Left lung (tissue), 10 donors: ENCODE data around the gene CLSTN3. TPM values are rescaled to one million over a fixed set of nuclear protein-coding genes. Genes with fewer than 3 reads are reported as not detected.

ENCODE experiments used
- ATAC-seq: fragments of 200-7000 bp; cut with Tn5 transposase; one replicate; pipeline ENCODE4 v1.9.1; 2020; ENCODE audit warnings: moderate library complexity
- DNase-seq, 4 donors: peaks; one replicate each; pipeline ENCODE4 v3.0.0-alpha.2; 2013 to 2020
- H3K27ac ChIP-seq, 2 donors: fragments of 200-600 bp; sonication (generic) in 1 of 2; one replicate each; pipeline versions ENCODE4 v1.5.0 to v1.8.0; 2020 to 2021
- H3K27me3 ChIP-seq, 2 donors: fragments of 200-600 bp; sonication (generic) in 1 of 2; one replicate each; pipeline versions ENCODE4 v1.5.0 to v1.8.0; 2020 to 2021
- H3K36me3 ChIP-seq, 2 donors: fragments of 200-600 bp; sonication (generic) in 1 of 2; one replicate each; pipeline versions ENCODE4 v1.5.0 to v1.8.0; 2020 to 2021
- H3K4me1 ChIP-seq, 2 donors: fragments of 200-600 bp; one replicate each; pipeline ENCODE4 v1.8.0; 2021
- H3K4me3 ChIP-seq, 2 donors: fragments of 200-600 bp; sonication (generic) in 1 of 2; one replicate each; pipeline versions ENCODE4 v1.5.0 to v1.8.0; 2020 to 2021; ENCODE audit warnings: mild to moderate bottlenecking in 1 of 2
- H3K9me3 ChIP-seq, 2 donors: fragments of 200-600 bp; sonication (generic) in 1 of 2; one replicate each; pipeline versions ENCODE4 v1.5.0 to v1.8.0; 2020 to 2021
- intact Hi-C, 2 donors: fragments of 100-400 bp; cut with DNase I; formaldehyde crosslinking; loops; one replicate each; pipeline versions ENCODE4 v1.11.2 to v1.14.2; 2022
- polyA plus RNA-seq, 6 donors: library from polyadenylated mRNA; unstranded; fragments of 120-200 nt; gene quantifications; one replicate each; pipeline ENCODE4 v1.2.1, GENCODE V29; 2013; ENCODE audit not compliant: insufficient read length in 6 of 6
- total RNA-seq, 2 donors: library from RNA; stranded (reverse); fragmentation: NEBNext Ultra II Directional; extraction: Animal tissue kit (Norgen Biotek cat#: 25700); gene quantifications; one replicate each; pipeline ENCODE4 v1.2.1, GENCODE V29; 2021
- TF ChIP-seq, protein P1 (sequence below), 2 donors: fragments of 200-600 bp; sonication (generic) in 1 of 2; IDR thresholded peaks; one replicate each; pipeline versions ENCODE4 v1.5.0 to v1.8.0; 2021; ENCODE audit warnings: antibody characterized with exemption in 2 of 2
- donor health status: DM: no; HTN: yes; CAD: no.
- donor health status: DM: no; HTN: no; CAD: no.

CLSTN3 gene
- total and polyA plus RNA-seq, 8 donors: 30.3 to 80.9 (median 63.0) TPM

DNA sequence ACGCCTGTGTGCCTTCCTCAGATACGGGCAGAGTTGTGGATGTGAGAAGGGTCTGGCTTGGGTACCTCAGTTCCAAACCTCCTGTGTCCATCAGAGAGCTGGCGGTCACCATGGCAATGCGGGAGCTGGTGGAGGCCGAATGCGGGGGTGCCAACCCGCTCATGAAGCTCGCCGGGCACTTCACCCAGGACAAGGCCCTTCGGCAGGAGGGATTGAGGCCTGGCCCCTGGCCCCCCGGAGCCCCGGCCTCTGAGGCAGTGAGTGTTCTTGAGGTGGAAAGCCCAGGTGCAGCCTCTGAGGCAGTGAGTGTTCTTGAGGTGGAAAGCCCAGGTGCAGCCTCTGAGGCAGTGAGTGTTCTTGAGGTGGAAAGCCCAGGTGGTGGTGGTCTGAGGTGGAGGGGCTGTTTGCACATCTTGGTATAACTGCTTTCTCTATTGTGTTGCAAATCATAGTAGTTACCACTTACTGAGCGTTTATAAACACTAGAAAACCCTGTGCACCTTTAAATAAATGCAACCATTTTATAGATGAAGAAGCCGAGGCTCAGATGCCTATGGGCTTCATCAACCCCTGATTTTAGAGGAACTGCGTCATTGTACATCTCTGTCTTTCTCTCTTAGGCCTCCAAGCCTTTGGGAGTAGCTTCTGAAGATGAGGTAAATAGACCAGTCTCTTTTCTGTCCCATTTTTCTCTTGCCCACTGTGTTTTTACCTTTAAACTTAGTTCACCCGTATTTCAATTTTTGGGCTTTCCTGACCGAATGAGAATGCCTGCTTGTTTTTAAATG lies 60.3 kb downstream of the CLSTN3 start:
- Histone ChIP-seq H3K4me3 (peak overlapping the region; percentile 84 to 92), H3K27me3 (no peaks in the 10 kb centered on the region), H3K27ac (peak overlapping the region in 1 of 2 donors; percentile 95), H3K36me3 (peaks cover 0 to 22% of the 10 kb centered on the region in 2 donors), H3K4me1 (peaks cover 8 to 41% of the 10 kb centered on the region in 2 donors), H3K9me3 (no peaks in the 10 kb centered on the region)
- ATAC-seq (no peak), DNase-seq (peak in 3 of 4 donors; percentile 9 to 80 (median 20))
- TF ChIP-seq, protein P1, sequence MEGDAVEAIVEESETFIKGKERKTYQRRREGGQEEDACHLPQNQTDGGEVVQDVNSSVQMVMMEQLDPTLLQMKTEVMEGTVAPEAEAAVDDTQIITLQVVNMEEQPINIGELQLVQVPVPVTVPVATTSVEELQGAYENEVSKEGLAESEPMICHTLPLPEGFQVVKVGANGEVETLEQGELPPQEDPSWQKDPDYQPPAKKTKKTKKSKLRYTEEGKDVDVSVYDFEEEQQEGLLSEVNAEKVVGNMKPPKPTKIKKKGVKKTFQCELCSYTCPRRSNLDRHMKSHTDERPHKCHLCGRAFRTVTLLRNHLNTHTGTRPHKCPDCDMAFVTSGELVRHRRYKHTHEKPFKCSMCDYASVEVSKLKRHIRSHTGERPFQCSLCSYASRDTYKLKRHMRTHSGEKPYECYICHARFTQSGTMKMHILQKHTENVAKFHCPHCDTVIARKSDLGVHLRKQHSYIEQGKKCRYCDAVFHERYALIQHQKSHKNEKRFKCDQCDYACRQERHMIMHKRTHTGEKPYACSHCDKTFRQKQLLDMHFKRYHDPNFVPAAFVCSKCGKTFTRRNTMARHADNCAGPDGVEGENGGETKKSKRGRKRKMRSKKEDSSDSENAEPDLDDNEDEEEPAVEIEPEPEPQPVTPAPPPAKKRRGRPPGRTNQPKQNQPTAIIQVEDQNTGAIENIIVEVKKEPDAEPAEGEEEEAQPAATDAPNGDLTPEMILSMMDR (IDR thresholded peaks at IDR 0.05): no peak
- intact Hi-C loops: no loop called here

GRCh38 chr12:7193674-7194073 lies 63.5 kb downstream of the CLSTN3 start:
- Histone ChIP-seq H3K4me1 (peaks cover 8 to 29% of the 10 kb centered on the region in 2 donors), H3K27ac (no peak overlapping the region), H3K9me3 (no peaks in the 10 kb centered on the region), H3K4me3 (no peak overlapping the region), H3K27me3 (no peaks in the 10 kb centered on the region), H3K36me3 (peaks cover 0 to 24% of the 10 kb centered on the region in 2 donors)
- intact Hi-C loops: no loop called here
- no peak for DNase-seq
- no peak for ATAC-seq
- TF ChIP-seq, protein P1 (IDR thresholded peaks at IDR 0.05): no peak

- H3K9me3 ChIP-seq: no peaks in the 10 kb centered on the region
- intact Hi-C loops: no loop called here
- ATAC-seq (peak; percentile 43), DNase-seq (no peak)
- no peak overlapping the region for H3K4me3 ChIP-seq
- H3K27me3 ChIP-seq: no peaks in the 10 kb centered on the region
- H3K27ac ChIP-seq: no peak overlapping the region
- peaks cover 0 to 38% of the 10 kb centered on the region in 2 donors for H3K36me3 ChIP-seq
- peaks cover 0 to 4% of the 10 kb centered on the region in 2 donors for H3K4me1 ChIP-seq
- TF ChIP-seq, protein P1 (IDR thresholded peaks at IDR 0.05): no peak
These were observed 67.7 kb downstream of the CLSTN3 start for GRCh38 chr12:7197841-7198240.

DNA sequence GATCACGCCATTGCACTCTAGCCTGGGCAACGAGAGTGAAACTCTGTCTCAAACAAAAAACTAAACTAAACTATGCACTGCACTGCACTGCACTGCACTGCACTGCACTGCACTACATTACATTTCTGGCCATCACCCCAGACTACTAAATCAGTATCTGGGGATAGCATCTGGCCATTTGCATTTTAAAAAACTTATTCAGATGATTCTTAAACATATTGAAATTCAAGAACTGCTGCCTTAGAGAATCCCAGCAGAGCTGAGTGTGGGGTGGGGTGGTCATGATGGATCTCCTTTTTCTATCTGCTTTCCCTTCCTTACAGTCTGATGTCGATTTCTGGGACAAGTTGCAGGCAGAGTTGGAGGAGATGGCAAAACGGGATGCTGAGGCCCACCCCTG lies 72.9 kb downstream of the CLSTN3 start:
- Histone ChIP-seq H3K4me3 (no peak overlapping the region), H3K27ac (no peak overlapping the region), H3K9me3 (no peaks in the 10 kb centered on the region), H3K36me3 (peaks cover 0 to 75% of the 10 kb centered on the region in 2 donors), H3K27me3 (no peaks in the 10 kb centered on the region), H3K4me1 (no peaks in the 10 kb centered on the region)
- ATAC-seq (no peak), DNase-seq (no peak)
- TF ChIP-seq, protein P1 (IDR thresholded peaks at IDR 0.05): no peak
- intact Hi-C loops: no loop called here

GRCh38 chr12:7205091-7205490 lies 74.9 kb downstream of the CLSTN3 start:
- Histone ChIP-seq H3K27ac (no peak overlapping the region), H3K4me1 (no peaks in the 10 kb centered on the region), H3K9me3 (no peaks in the 10 kb centered on the region), H3K27me3 (no peaks in the 10 kb centered on the region), H3K4me3 (no peak overlapping the region), H3K36me3 (peaks cover 0 to 91% of the 10 kb centered on the region in 2 donors)
- intact Hi-C loops: no loop called here
- ATAC-seq: no peak
- TF ChIP-seq, protein P1 (IDR thresholded peaks at IDR 0.05): no peak
- no peak for DNase-seq
